Epithelial cell of esophagus (primary cell): ENCODE data around the gene LRPAP1.

Source experiments
- DNase-seq: peaks from one replicate; pipeline ENCODE4 v3.0.0; 2010; ENCODE audit warnings: low read depth
- H3K4me3 ChIP-seq: 2 replicates; pipeline ENCODE4 v1.5.1; 2011; ENCODE audit warnings: mild to moderate bottlenecking, low read length, control low read depth
- CTCF ChIP-seq: IDR thresholded peaks from 2 replicates; pipeline ENCODE4 v1.5.1; 2011; ENCODE audit warnings: low read depth, mild to moderate bottlenecking, low read length, control low read depth, inconsistent platforms; ENCODE audit not compliant: insufficient read depth; ENCODE audit errors: missing control alignments

The LRPAP1 gene

DNA sequence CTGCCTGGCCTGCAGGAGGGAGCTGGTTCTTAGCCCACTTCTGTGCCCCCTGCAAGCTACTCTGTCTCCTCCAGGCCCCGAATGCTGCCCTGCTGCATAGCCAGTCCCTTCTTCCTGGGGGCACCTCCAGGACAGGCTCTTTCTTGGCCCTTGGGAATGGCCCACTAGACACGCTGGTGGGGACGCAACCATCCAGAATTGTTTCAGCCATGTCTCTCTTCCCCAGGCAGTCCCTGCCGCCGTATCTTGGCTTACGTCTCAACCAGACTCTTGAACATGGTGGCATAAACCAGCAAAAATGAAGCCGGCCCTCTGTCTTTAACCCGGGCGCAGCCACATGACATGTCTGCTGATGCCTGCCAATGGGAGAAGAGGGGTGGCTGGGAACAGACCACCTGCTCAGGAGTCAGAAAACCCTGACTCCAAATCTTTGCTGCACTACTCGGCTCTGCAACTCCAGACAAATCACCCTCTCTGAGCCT, 9.0 kb downstream of the LRPAP1 start:
- TF ChIP-seq CTCF, result no peak
- DNase-seq, result no peak
- no peak overlapping the region for H3K4me3 ChIP-seq

- no peak for DNase-seq
- no peak for TF ChIP-seq CTCF
These were observed 9.6 kb downstream of the LRPAP1 start for GRCh38 chr4:3522651-3523050.

DNA sequence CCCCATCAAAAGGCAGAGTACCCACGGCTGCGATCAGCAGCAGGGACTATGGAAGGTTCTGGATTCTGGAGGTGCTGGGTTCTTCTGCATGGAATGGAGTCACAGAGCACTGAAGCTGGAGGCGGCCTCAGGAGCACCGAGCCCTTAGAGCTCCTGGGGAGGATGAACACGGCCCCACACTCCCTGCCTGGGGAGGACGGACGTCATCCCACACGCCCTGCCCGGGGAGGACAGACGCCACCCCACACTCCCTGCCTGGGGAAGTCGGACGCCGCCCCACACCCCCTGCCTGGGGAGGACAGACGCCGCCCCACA, 9.9 kb downstream of the LRPAP1 start:
- no peak for TF ChIP-seq CTCF
- H3K4me3 ChIP-seq, result no peak overlapping the region
- no peak for DNase-seq

More at GRCh38 chr4:3522651-3523050, 9.6 kb downstream of the LRPAP1 start:
- H3K4me3 ChIP-seq, result no peak overlapping the region

DNA sequence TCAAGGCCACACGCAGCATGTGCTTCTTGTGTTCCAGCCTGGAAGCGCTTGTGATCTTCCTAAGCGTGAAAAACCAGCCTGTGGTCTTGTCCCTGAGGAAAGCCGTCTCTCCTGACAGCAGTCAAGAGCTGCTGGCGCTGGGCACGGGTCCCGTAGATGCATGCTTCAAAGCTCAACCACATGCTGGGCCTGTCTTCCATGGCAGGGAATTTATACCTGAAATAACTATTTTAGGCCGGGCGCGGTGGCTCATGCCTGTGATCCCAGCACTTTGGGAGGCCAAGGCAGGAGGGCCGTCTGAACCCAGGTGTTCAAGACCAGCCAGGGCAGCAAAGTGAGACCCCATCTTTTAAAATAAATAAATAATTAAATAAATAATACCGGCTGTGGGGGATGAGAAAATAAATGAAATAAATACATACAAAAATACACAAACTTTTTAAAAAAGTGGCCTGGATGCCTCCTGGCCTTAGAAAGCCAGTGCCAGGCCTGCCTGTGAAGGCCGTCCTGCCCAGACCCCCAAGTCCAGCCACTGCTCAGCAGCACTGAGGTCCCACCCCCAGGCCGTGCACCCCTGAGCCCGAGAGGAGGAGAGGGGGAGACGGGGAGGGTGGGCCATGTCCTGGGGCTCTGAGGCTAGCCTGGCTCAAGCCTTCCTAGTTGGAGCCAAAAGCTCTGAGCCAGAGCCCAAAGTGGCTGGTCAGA, 10.4 kb downstream of the LRPAP1 start:
- no peak for TF ChIP-seq CTCF
- H3K4me3 ChIP-seq, result no peak overlapping the region
- DNase-seq, result no peak

- DNase-seq, result no peak
- H3K4me3 ChIP-seq, result no peak overlapping the region
- TF ChIP-seq CTCF, result no peak
These were observed 11.2 kb downstream of the LRPAP1 start for GRCh38 chr4:3520796-3521600.

- no peak for TF ChIP-seq CTCF
- no peak for DNase-seq
These were observed 11.9 kb downstream of the LRPAP1 start for GRCh38 chr4:3520276-3520675.

More at GRCh38 chr4:3520276-3520675, 11.9 kb downstream of the LRPAP1 start:
- H3K4me3 ChIP-seq, result no peak overlapping the region
